ENCODE results near the gene SUFU. TPM values are rescaled to one million over a fixed set of nuclear protein-coding genes. Genes with fewer than 3 reads are reported as not detected.

SUFU gene
- total and polyA plus RNA-seq, 2 of the 13 experiments (the other 11 are each of a cell fraction or from before 2014, with no cell fraction given), result 2.9 to 5.5 TPM

DNA sequence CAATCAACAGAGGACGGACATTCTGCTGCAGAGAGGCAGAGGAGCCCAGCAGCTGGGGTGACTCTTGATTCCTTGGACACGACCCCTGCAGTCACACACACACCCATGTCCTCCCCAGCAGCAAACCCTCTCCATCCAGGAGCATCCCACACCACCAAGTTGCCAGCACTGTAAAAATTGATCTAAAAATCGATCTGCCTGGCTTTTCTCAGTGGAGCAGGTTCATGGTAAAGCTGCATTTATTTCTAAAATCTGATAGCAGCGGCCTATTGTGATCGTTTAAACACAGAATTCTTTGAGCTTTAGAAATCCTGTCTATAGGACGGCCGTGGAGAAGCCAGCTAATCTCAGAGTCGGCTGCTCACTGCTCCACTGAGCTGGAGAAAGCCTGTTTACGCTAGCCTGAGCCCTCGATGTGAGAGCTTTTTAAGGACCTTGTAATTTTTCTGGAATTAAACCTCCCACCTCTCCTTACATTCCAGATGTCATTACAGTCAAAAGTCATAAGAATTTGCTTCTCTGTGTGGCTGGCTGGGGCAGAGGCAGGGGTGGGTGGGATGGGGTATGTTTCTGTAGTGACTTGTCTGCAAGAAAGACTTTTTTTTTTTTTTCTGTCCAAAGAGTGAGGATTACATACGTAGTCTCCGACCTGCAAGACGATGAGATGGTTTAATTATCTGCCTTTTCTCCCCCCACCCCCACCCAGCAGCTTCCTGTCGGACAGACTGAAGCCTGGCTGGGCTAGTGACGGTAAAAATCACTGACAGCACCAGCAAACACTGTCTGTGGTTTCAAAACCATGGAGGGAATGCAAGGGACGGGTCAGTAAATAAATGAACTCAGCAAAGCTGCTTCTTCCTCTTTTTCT, 172.1 kb downstream of the SUFU start (continued):
- TF ChIP-seq, protein P1, sequence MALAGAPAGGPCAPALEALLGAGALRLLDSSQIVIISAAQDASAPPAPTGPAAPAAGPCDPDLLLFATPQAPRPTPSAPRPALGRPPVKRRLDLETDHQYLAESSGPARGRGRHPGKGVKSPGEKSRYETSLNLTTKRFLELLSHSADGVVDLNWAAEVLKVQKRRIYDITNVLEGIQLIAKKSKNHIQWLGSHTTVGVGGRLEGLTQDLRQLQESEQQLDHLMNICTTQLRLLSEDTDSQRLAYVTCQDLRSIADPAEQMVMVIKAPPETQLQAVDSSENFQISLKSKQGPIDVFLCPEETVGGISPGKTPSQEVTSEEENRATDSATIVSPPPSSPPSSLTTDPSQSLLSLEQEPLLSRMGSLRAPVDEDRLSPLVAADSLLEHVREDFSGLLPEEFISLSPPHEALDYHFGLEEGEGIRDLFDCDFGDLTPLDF (CRISPR knock-in tag; IDR thresholded peaks at IDR 0.05), result no peak
- TF ChIP-seq ZBTB14 (CRISPR knock-in tag; IDR thresholded peaks at IDR 0.05), result no peak
- no peak for TF ChIP-seq MEIS2 (CRISPR knock-in tag; IDR thresholded peaks at IDR 0.05)
- no peak for TF ChIP-seq TCF7L2 (IDR thresholded peaks at IDR 0.05; ENCODE audit: low read depth, low read length)
- peak; percentile 36; the same call in 1 of the 2 replicates for TF ChIP-seq ARID5B (CRISPR knock-in tag; IDR thresholded peaks at IDR 0.05)
- no peak for TF ChIP-seq ZFAT (CRISPR knock-in tag; conservative IDR thresholded peaks at IDR 0.05)
- TF ChIP-seq ZBTB44 (CRISPR knock-in tag; IDR thresholded peaks at IDR 0.05), result no peak
- TF ChIP-seq ONECUT2 (CRISPR knock-in tag; IDR thresholded peaks at IDR 0.05), result no peak
- peak; percentile 62 for TF ChIP-seq PATZ1 (CRISPR knock-in tag; IDR thresholded peaks at IDR 0.05)
- no peak for TF ChIP-seq KLF12 (CRISPR knock-in tag; IDR thresholded peaks at IDR 0.05; ENCODE audit: borderline replicate concordance)
- TF ChIP-seq KMT2B (CRISPR knock-in tag; IDR thresholded peaks at IDR 0.05), result no peak
- TF ChIP-seq IKZF4 (CRISPR knock-in tag; IDR thresholded peaks at IDR 0.05; ENCODE audit: borderline replicate concordance, low read depth, not compliant biosample characterization), result no peak

Data from HepG2 (cell line).